Breast epithelium (tissue), 4 donors: ENCODE data around the gene IGFBP1. TPM values are rescaled to one million over a fixed set of nuclear protein-coding genes. Genes with fewer than 3 reads are reported as not detected.
"Not testable (repeated sequence)": the region's sequence is repeated elsewhere in the genome, so short reads cannot be mapped to it uniquely, and the experiment has no call there.

Experiments used
- DNase-seq, 2 donors: peaks; one replicate each; pipeline ENCODE4 v3.0.0-alpha.2; 2019; ENCODE audit warnings: low spot score in 2 of 2
- H3K27ac ChIP-seq, 2 donors: fragments of 200-600 bp; sonication (generic) in 1 of 2; one replicate each; pipeline ENCODE4 v1.5.1; 2016 to 2019; ENCODE audit warnings: mild to moderate bottlenecking in 1 of 2
- H3K27me3 ChIP-seq, 2 donors: fragments of 200-600 bp; sonication (generic) in 1 of 2; one replicate each; pipeline versions ENCODE4 v1.5.1 to v1.6.0; 2017 to 2019; ENCODE audit warnings: control low read depth in 1 of 2, mild to moderate bottlenecking in 1 of 2
- H3K36me3 ChIP-seq: fragments of 200-600 bp; one replicate; pipeline ENCODE4 v1.5.1; 2019
- H3K4me1 ChIP-seq, 2 donors: fragments of 200-600 bp; sonication (generic); one replicate each; pipeline ENCODE4 v1.5.1; 2016 to 2019; ENCODE audit warnings: control low read depth in 1 of 2
- H3K4me3 ChIP-seq, 3 donors: fragments of 200-600 bp; sonication (generic); 1 replicate in 2 of 3; 2 replicates in 1 of 3; pipeline ENCODE4 v1.5.1; 2016 to 2019; ENCODE audit warnings: mild to moderate bottlenecking in 3 of 3, moderate library complexity in 2 of 3
- H3K9me3 ChIP-seq, 2 donors: fragments of 200-600 bp; sonication (generic) in 1 of 2; one replicate each; pipeline ENCODE4 v1.5.1; 2016 to 2019; ENCODE audit warnings: control low read depth in 1 of 2
- CTCF ChIP-seq, 3 donors: fragments of 450-650 bp; IDR thresholded peaks; one replicate each; pipeline ENCODE4 v1.5.1; 2016 to 2017; ENCODE audit warnings: antibody characterized with exemption in 3 of 3, mild to moderate bottlenecking in 3 of 3, moderate library complexity in 3 of 3
- POLR2A ChIP-seq: fragments of 450-650 bp; IDR thresholded peaks from one replicate; pipeline ENCODE4 v1.6.1; 2016; ENCODE audit warnings: antibody characterized with exemption, mild to moderate bottlenecking, moderate library complexity
- POLR2AphosphoS5 ChIP-seq, 3 donors: sonication (generic); formaldehyde crosslinking; IDR thresholded peaks; one replicate each; pipeline ENCODE4 v1.6.1; 2017; ENCODE audit warnings: antibody characterized with exemption in 3 of 3
- intact Hi-C: fragments of 100-400 bp; cut with DNase I; formaldehyde crosslinking; loops from one replicate; pipeline ENCODE4 v1.15.1; 2023; ENCODE audit warnings: low total_unique reads
- total RNA-seq, 3 donors: library from RNA; depleted of rRNA; stranded (reverse); fragments of >200 nt; gene quantifications; one replicate each; pipeline ENCODE4 v1.1.0, GENCODE V29; 2016

IGFBP1 gene
- 1 to 10 TPM in 1 of 3 donors, under 1 TPM in 1, not detected in 1; 0.98 to 1.3 TPM for total RNA-seq

GRCh38 chr7:45888185-45888992 lies at the start of gene IGFBP1:
IGFBP1 (plus strand) TSS chr7:45888488; CDS start chr7:45888653, 165 bp downstream.
- Histone ChIP-seq H3K36me3 (no peaks in the 10 kb centered on the region), H3K27me3 (peaks cover 0 to 35% of the 10 kb centered on the region in 2 donors), H3K4me3 (peak within 1 kb of the TSS; percentile 13 to 62 (median 42)), H3K27ac (no peak within 1 kb of the TSS), H3K4me1 (no peaks in the 10 kb centered on the region), H3K9me3 (no peaks in the 10 kb centered on the region)
- TF ChIP-seq POLR2AphosphoS5 (IDR thresholded peaks at IDR 0.05) (no peak), POLR2A (no peak), CTCF (IDR thresholded peaks at IDR 0.05) (no peak)
- intact Hi-C loops: no loop called here
- no peak for DNase-seq

GRCh38 chr7:45838852-45839251 lies 49.4 kb upstream of the IGFBP1 start:
- H3K4me3 ChIP-seq, H3K9me3 ChIP-seq, H3K4me1 ChIP-seq, H3K36me3 ChIP-seq, intact Hi-C loops, DNase-seq, H3K27ac ChIP-seq, H3K27me3 ChIP-seq: not testable (repeated sequence)

DNA sequence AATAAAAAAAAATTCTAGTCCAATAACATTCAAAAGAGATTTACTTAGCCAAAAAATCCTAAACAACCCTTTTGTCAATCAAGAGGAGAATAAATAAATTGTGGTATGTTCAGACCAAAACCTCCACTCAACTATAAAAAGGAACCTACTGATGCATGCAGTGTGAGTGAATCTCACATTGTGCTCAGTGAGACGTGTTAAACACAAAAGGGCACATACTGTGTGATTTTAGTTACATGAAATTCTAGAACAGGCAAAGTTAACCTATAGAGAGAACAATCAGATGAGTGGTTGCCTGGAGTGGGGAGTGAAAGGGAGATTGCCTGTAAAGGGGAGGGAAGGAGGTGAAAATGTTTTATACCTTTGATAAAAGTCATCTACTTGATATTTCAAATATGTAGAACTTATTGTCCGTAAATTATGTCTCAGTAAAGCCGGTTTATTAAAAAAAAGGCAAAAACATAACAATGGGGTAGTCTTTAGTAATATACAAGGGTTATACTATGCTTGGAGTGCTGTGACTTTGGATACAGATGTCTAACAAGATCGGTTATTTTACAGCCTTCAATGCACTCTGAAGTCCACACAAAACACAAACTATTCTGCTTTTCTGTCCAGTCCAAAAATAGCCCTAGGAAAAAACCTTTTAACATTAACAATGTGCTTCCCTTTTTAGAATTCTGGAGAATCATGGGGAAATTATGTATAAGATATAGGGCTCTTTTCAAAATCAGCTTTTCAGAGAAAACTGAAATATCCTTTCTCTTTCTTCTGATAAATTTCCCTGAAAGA lies 46.2 kb upstream of the IGFBP1 start:
- H3K27me3 ChIP-seq, intact Hi-C loops: not testable (repeated sequence)

DNA sequence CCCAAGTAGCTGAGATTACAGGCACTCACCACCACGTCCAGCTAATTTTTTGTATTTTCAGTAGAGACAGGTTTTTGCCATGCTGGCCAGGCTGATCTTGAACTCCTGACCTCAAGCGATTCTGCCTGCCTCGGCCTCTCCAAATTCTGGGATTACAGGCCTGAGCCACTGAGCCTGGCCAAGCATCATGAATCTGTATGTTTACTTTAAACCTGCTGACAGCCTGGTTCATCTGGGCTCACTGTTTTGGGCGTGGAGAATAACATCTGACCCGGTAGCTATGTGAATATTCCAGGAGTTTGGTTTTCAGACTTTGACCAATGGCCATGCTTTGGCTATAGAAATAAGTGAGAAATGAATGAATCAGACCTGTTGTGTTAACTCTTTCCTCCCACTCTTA lies 41.8 kb upstream of the IGFBP1 start:
- H3K9me3 ChIP-seq, H3K36me3 ChIP-seq, H3K4me3 ChIP-seq, intact Hi-C loops, H3K4me1 ChIP-seq, H3K27me3 ChIP-seq, H3K27ac ChIP-seq, DNase-seq: not testable (repeated sequence)

More for the DNA sequence above, 46.2 kb upstream of the IGFBP1 start:
- H3K27ac ChIP-seq, H3K4me1 ChIP-seq, H3K36me3 ChIP-seq, H3K9me3 ChIP-seq, H3K4me3 ChIP-seq, DNase-seq: not testable (repeated sequence)

DNA sequence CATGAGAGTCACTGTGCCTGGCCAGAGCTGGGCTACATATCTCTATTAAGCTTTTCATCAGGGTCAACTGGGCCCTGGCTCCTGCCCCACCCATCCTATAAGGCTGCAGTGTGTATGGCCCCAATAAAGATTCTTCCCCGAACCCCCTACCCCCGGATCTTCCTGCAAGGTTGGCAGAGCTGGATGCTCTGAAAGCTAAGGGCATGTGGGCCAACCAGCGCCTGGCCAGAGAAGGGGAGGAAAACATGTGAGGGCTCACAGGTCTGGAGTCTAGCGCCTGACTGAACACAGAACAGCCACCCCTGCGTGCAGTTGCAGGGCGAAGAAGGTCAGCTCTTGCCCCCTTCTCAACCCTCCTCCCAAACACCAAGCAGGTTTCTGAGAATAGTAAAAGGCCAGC lies 39.6 kb upstream of the IGFBP1 start:
- H3K27ac ChIP-seq, H3K27me3 ChIP-seq, H3K36me3 ChIP-seq, H3K4me1 ChIP-seq, DNase-seq, H3K4me3 ChIP-seq, H3K9me3 ChIP-seq, intact Hi-C loops: not testable (repeated sequence)

DNA sequence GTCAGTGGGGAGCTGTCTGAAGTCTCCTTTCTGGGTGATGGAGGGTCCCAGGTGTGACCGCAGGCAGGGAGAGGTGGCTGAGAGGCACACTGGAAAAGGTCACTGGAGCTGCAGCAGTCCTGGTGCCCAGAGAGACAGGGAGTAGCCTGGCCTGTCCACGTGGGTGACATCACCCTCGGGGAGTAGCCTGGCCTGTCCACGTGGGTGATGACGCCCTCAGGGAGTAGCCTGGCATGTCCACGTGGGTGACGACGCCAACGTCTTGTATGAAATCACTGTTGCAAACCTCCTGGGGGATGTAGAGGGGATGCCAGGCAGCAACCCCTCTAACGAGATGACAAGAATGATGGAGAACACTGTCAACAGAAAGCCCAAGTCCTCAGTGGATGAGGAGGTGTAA lies 35.3 kb upstream of the IGFBP1 start:
- H3K4me1 ChIP-seq, H3K27ac ChIP-seq, H3K4me3 ChIP-seq, intact Hi-C loops, DNase-seq, H3K36me3 ChIP-seq, H3K9me3 ChIP-seq, H3K27me3 ChIP-seq: not testable (repeated sequence)

- H3K4me3 ChIP-seq, H3K27ac ChIP-seq, DNase-seq, H3K4me1 ChIP-seq, H3K9me3 ChIP-seq, H3K27me3 ChIP-seq, intact Hi-C loops, H3K36me3 ChIP-seq: not testable (repeated sequence)
Observed at GRCh38 chr7:45853491-45853890, 34.8 kb upstream of the IGFBP1 start.

DNA sequence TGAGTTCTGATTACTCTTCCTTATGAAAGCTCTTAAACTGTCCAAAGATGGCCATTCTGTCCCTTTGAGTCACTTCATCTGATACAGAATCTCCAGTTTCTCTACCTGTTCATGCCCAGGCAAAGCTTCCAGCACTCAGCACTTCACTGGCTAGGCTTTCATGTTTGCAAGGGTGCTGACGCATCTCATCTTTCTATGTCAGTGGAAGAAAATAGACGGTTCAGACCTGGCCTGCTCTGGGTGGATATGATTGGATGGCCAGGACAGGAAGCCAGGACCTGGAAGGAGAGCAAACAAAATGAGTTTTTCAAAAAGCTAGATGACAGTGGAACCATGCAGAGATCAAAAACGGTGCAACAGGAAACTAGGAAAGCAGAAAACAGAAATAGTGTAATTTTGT lies 32.6 kb upstream of the IGFBP1 start:
- H3K27ac ChIP-seq, DNase-seq, H3K27me3 ChIP-seq, intact Hi-C loops, H3K9me3 ChIP-seq, H3K36me3 ChIP-seq, H3K4me3 ChIP-seq, H3K4me1 ChIP-seq: not testable (repeated sequence)

DNA sequence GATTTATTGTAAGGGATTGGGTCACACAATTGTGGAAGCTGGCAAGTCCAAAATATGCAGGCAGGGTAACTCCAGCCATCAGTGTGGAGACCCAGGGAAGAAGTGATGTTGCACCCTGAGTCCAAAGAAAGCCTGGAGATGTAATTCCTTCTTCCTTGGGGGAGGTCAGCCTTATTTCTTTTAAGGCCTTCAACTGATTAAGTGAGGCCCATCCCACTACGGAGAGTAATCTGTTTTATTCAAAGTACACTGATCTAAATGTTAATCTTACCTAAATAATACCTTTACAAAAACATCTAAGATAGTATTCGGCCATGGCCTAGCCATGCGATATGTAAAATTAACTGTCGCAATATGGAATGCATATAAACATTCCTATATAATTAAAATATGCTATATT lies 31.4 kb upstream of the IGFBP1 start:
- H3K9me3 ChIP-seq, H3K4me1 ChIP-seq, intact Hi-C loops, DNase-seq, H3K27ac ChIP-seq, H3K27me3 ChIP-seq, H3K36me3 ChIP-seq, H3K4me3 ChIP-seq: not testable (repeated sequence)
